HG03066 (cell line): ENCODE results near the gene UNC5B.

Experiments
- ATAC-seq: cut with Tn5 transposase; IDR thresholded peaks from one replicate; pipeline ENCODE4 v1.9.1; 2021; ENCODE audit warnings: low read depth; ENCODE audit not compliant: unreplicated experiment

UNC5B gene

GRCh38 chr10:71250842-71251241 is 38.5 kb downstream of the UNC5B start:
- no peak for ATAC-seq

GRCh38 chr10:71251319-71251718 is 38.9 kb downstream of the UNC5B start:
- ATAC-seq = no peak

- no peak for ATAC-seq
Measured at GRCh38 chr10:71252220-71252619, 39.9 kb downstream of the UNC5B start.

GRCh38 chr10:71253981-71254818 is 41.8 kb downstream of the UNC5B start:
- no peak for ATAC-seq

- ATAC-seq = no peak
Measured at GRCh38 chr10:71254834-71255549, 42.6 kb downstream of the UNC5B start.

GRCh38 chr10:71255550-71255807 is 43.1 kb downstream of the UNC5B start:
- no peak for ATAC-seq

GRCh38 chr10:71255808-71256660 is 43.7 kb downstream of the UNC5B start:
- no peak for ATAC-seq

GRCh38 chr10:71256661-71257318 is 44.4 kb downstream of the UNC5B start:
- no peak for ATAC-seq

GRCh38 chr10:71257319-71257997 is 45.1 kb downstream of the UNC5B start:
- ATAC-seq = no peak

- ATAC-seq = no peak
Measured at GRCh38 chr10:71258046-71258445, 45.7 kb downstream of the UNC5B start.

- ATAC-seq = no peak
Measured at GRCh38 chr10:71258446-71259145, 46.2 kb downstream of the UNC5B start.

GRCh38 chr10:71259282-71259681 is 46.9 kb downstream of the UNC5B start:
- no peak for ATAC-seq

GRCh38 chr10:71259815-71260501 is 47.6 kb downstream of the UNC5B start:
- no peak for ATAC-seq

- ATAC-seq = no peak
Measured at GRCh38 chr10:71260622-71261325, 48.4 kb downstream of the UNC5B start.

- ATAC-seq = no peak
Measured at GRCh38 chr10:71262027-71262426, 49.7 kb downstream of the UNC5B start.

GRCh38 chr10:71262817-71263216 is 50.4 kb downstream of the UNC5B start:
- no peak for ATAC-seq

GRCh38 chr10:71263376-71263775 is 51.0 kb downstream of the UNC5B start:
- ATAC-seq = no peak
